Measurements from ENCODE around the gene RPP25. TPM values are rescaled to one million over a fixed set of nuclear protein-coding genes. Genes with fewer than 3 reads are reported as not detected.
A peak's percentile ranks its signal among the peaks of the same experiment; 100 is the strongest.

Gene RPP25
- total RNA-seq, 4 donors from 2014 or later = 10.1 to 28.4 (median 16.5) TPM

GRCh38 chr15:74906067-74906449 is 50.5 kb downstream of the RPP25 start:
- no peak for TF ChIP-seq EP300 (IDR thresholded peaks at IDR 0.05; ENCODE audit: low read depth)
- no peak for TF ChIP-seq POLR2A (IDR thresholded peaks at IDR 0.05)
- no peak for TF ChIP-seq POLR2AphosphoS5 (IDR thresholded peaks at IDR 0.05)
- no peak for TF ChIP-seq CTCF (IDR thresholded peaks at IDR 0.05)
- peaks cover 0 to 11% (median 4%) of the 10 kb centered on the region in 4 donors for H3K36me3 ChIP-seq
- WGBS, 2 donors (ENCODE audit: low coverage in 1 of 2) = 0 to 1% methylated on average over 1 to 20 of the region's 20 CpGs
- intact Hi-C loops (cut with DNase I; ENCODE audit: low total_unique reads) (no loop called here), in situ Hi-C loops (cut with MboI; ENCODE audit: low pct_ligation_motif_present in 1 of 4, low pct_unique_long_range_greater_than_20kb in 1 of 4, low sequenced_read_pairs in 3 of 4) (loop anchor here in 1 of 4 donors (10.0 kb wide), 1 partner anchor 71 kb away; no protein-coding TSS in a partner anchor)
- H3K27ac ChIP-seq = peak overlapping the region; percentile 94 to 98 (median 96)
- H3K4me3 ChIP-seq = peak overlapping the region; percentile 79 to 88 (median 80)
- peaks cover 14 to 37% (median 27%) of the 10 kb centered on the region in 4 donors for H3K4me1 ChIP-seq
- peak; percentile 36 for DNase-seq
- no peaks in the 10 kb centered on the region for H3K27me3 ChIP-seq
- no peaks in the 10 kb centered on the region for H3K9me3 ChIP-seq

Small RNAs within 50 kb of the gene (small RNA-seq; reads per million reads assigned to genes)
- gene RF00019 = 0 reads per million in 4 donors

Other genes with a start within 250 kb of the RPP25 start
- gene CYP1A1, start 231.2 kb downstream of the RPP25 start, total RNA-seq = 1 to 10 TPM in 1 of 4 donors, under 1 TPM in 1, not detected in 2; 0.55 to 1.1 TPM
- not detected for gene CYP1A2, start 207.9 kb downstream of the RPP25 start, total RNA-seq
- 100 to 1,000 TPM in 1 of 4 donors, 10 to 100 TPM in 3; 59.7 to 176 (median 73.4) TPM for gene CSK, start 174.7 kb downstream of the RPP25 start, total RNA-seq
- 10 to 100 TPM in 1 of 4 donors, not detected in 3; 20.2 TPM for gene LMAN1L, start 143.9 kb downstream of the RPP25 start, total RNA-seq
- not detected for gene CPLX3, start 130.1 kb downstream of the RPP25 start, total RNA-seq
- gene ULK3, start 113.6 kb downstream of the RPP25 start, total RNA-seq = 100 to 1,000 TPM; 138 to 473 (median 312) TPM
- gene SCAMP2, start 83.4 kb downstream of the RPP25 start, total RNA-seq = 100 to 1,000 TPM; 154 to 234 (median 193) TPM
- gene MPI, start 66.7 kb downstream of the RPP25 start, total RNA-seq = 100 to 1,000 TPM in 2 of 4 donors, 10 to 100 TPM in 2; 63.1 to 176 (median 98.4) TPM
- gene FAM219B, start 49.9 kb downstream of the RPP25 start, total RNA-seq = 100 to 1,000 TPM in 1 of 4 donors, 10 to 100 TPM in 3; 62.8 to 428 (median 68.7) TPM
- 100 to 1,000 TPM; 135 to 437 (median 219) TPM for gene COX5A, start 18.7 kb downstream of the RPP25 start, total RNA-seq
- 10 to 100 TPM in 3 of 4 donors, not detected in 1; 11.3 to 24.8 (median 15.8) TPM for gene SCAMP5, start 38.8 kb upstream of the RPP25 start, total RNA-seq
- gene PPCDC, start 66.8 kb upstream of the RPP25 start, total RNA-seq = 10 to 100 TPM in 3 of 4 donors, 1 to 10 TPM in 1; 5.2 to 54.5 (median 25.2) TPM
- 10 to 100 TPM; 20.9 to 27.9 (median 26.7) TPM for gene C15orf39, start 245.1 kb upstream of the RPP25 start, total RNA-seq